NOMO-1 treated with DMSO at 0.1 percent for 48 hours (cell line): ENCODE results near the gene MAP4K4.

Experiments used
- DNase-seq: peaks from one replicate; lab custom pipeline; 2025; ENCODE audit not compliant: unreplicated experiment; lab: John Stamatoyannopoulos, UW

MAP4K4 gene

DNA sequence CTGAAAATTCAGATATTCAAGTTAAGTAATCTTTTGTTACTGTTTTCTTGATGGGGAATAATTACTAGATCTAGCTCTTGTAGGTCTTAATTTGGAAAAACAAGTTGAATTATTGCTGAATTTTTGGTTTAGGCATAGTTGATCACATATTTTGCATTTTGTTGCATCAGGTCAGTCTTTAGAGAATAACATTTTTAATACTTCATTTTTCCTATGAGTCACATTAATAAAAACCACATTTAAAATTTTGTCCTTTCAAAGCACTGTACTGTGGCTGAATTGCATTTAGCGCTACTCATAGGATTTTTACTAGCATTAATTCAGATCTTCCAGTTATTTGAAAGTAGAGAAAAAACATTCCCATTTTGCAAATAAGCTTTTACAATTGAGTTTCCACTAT is 23.2 kb downstream of the MAP4K4 start:
- no peak for DNase-seq

DNA sequence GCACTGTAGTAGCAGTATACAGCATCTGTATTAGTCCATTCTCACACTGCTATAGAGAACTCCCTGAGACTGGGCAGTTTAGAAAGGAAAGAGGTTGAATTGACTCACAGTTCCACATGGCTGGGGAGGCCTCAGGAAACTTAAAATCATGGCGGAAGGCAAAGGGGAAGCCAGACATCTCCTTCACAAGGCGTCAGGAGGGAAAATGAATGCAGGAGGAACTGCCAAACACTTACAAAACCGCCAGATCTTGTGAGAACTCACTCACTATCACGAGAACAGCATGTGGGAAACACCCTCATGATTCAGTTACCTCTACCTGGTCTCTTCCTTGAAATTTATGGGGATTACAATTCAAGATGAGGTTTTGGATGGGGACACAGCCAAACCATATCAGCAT is 25.4 kb downstream of the MAP4K4 start:
- no peak for DNase-seq

DNA sequence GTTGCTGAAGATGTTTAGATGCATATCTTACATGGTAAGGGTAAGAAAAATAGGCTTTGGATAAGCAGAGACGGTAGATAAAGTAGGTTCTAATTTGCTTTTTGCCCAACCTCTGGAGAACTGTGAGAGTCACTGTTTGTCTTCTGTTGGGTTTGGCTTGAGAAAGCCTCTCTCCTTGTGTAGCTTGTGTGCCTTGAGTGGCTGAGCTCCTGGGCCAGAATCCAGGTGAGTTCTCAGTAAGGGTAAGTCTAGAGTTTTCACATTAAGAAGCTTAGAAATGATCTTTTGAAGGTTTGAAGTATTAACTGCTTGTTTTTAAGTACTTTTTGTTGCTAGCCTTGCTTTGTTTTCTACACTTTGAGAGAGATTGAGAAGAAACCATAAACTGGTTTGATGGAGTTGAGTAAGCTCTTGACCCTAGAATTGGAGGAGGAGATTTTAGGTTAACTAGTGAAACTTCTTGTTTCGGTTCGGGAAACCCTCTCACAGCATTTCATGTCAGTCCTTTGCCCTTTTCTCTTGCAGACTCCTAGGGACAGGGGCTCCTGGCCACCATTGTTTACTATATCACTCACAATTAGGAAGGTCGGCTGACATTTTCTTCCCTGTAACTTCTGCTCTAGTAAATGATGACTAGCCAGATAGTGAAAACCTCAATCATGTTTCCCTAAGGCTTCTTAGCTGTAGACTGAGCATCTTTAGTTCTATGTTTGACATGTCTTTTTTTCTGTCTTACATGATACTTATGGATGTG is 26.0 kb downstream of the MAP4K4 start:
- peak; percentile 8 for DNase-seq

DNA sequence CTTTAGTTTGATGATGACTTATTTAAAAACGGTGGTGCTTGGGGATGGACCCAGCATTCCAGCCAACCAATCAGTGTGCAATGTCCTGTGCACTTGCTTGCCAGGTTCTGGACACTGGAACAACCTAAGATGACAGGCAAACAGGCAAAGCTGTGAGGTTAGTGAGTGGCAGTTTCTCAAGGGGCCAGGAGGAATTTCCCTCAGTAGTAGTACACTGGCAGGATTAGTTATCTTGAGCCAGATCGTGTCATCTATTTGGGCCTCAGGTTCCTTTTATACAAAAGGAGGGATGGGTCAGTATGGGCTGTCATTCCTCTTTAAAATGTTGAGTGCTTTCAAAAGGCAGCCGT is 26.6 kb downstream of the MAP4K4 start:
- no peak for DNase-seq

DNA sequence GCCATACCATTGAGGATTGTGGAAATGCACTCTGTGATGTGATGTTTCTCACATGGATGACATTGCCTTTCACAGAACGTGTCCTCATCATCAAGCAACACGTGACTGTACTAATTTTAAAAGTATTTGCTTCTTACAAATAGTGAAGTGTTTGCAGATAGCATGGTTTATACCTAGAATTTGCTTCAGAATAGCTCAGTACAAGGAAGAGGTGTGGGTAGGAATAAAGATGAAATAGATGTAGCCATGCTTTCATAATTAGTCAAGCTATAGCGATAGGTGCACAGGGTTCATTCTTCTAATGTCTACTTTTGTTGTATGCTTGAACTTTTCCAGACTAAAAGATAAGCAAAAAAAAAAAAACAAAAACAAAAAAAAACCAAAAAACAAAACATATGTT is 27.5 kb downstream of the MAP4K4 start:
- no peak for DNase-seq

DNA sequence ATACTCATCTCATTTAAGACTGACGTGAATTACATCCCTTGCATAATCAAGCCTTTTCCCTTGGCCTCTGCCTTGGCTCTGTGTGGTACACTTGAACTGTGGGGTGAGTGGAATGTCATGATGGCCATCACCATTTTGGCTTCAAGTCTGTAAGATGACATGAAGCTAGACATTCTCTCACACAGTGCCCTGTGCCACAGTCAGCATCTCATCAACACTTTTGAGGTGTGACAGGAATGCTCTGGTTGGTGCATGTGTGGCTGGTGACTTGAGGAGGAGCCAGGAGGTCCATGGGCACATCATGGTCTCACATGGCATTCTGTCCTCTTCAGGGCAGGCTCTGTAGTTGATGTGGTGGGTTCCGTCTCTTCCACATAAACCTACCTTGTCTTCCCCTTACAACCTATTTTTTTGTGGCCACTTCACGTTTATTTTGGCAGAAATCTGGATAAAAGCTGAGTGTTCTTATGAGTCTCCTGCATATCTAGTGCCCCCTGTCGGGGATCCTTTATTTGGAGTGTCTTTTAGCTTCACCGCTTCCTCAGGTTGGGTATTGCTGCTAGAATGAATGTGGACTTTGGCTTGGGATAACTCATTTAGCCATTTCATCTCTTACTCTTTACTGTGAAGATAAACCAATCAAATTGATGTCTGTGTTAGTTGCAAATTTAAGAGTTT is 28.1 kb downstream of the MAP4K4 start:
- no peak for DNase-seq

DNA sequence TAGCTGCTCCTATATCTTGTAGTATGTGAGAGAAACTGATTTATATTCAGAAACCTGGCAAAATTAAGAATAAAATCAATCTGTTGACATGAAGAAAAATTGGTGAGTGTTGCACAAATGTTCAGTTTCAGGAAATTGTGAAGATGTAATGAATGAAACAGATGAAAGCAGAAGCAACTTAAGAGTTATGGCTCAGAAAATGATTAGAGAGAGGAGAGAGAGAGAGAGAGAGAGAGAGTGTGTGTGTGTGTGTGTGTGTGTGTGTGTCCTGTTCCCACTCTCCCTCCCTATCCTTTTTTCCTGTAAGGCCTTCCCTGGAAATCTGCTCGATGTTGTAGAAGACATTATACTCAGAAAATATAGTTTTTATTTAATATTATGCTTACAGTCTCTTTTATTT is 31.4 kb downstream of the MAP4K4 start:
- peak; percentile 25 for DNase-seq

DNA sequence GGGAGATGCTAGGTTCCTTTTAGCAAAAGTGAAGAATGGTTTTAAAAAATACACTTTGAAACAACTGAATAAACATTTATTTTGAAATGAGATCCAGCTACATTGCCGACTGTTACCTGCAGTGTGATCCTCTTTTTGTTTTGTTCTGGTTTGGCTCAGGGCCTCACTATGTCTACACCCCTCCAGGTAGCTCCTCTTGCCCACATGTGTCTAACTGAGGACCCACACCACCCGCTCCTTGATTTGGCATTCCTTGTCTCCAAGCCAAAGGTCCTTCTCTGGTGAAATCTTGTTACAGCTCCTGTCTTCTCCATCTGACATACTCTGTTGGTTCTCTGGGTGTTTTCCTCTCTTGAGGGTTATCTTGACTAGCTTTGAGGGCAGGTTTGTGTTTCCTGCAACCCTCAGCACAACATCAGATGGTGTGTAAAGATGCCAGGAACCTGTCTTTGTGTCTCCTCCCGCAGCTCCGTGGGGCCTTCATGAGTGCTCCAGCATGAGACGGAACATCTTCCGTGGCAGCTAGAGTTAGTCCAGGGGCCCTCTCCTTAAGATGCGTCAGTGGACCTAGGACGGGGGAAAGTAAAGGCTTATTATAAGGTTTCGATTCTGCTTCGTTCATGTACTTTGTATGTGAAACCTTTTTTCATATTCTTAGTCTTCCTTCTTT is 32.1 kb downstream of the MAP4K4 start:
- no peak for DNase-seq

DNA sequence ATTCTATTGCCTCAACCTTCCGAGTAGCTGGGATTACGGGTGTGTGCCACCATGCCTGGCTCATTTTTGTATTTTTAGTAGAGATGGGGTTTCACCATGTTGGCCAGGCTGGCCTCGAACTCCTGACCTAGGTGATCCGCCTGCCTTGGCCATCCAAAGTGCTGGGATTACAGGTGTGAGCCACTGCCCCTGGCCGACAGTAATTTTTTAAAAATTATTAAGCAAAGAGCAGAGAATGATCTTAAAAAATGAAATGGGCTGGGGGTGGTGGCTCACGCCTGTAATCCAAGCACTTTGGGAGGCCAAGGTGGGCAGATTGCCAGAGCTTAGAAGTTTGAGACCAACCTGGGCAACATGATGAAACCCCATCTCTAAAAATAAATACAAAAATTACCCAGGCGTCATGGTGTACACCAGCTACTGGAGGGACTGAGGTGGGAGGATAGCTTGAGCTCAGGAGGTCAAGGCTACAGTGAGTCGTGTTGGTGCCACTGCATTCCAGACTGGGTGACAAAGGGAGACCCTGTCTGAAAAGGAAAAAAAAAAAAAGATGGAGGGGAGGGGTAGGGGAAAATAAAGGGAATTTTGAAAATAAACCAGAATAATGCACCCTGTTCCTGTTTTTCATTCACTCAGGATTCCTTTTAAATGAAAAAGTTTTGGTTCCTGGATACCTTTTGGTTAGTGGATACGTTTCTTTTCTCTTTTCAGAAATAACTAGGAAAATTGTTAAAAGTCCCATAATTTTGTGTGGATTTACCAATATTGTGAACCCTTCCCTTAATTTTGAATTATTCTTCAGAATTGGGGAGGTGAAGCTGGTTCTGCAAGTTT is 33.9 kb downstream of the MAP4K4 start:
- DNase-seq = no peak

DNA sequence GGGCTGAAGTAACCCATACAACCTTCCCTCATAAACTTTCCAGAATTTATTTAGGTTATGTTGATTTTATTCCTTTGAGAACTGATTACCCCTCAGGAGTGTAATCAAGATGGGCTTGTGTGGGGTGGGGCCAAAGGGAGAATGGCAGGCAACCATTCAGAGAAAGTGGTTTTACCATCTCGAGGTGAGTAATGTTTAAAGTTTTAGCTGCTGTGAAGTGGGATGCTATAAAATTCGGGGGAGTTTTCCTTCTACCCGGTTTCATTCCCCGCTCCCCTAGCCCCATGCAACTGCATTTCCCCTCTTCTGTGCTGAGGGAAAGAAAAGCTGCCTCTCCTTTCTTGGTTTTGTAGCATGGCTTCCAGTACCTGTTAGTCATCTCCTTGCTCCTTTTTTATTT is 34.7 kb downstream of the MAP4K4 start:
- no peak for DNase-seq

DNA sequence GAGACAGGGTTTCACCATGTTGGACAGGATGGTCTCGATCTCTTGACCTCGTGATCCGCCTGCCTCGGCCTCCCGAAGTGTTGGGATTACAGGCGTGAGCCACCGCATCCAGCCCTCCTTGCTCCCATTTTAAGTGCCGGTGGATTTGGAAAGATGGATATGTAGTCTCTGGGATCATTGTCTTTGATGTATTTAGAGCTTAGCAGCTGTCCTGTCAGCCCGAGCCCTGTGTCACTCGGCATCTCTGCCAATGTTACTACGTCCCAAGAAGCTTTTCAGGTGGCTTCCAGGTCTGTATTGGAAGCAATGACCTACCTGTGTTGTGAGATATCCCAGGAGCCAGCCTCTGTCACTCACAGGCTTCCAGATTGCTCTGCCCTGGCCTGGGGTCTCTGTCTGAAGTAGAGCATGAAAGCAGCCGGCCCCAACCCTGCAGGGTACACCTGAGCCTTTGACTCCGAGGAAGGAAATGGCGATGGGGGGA is 35.3 kb downstream of the MAP4K4 start:
- no peak for DNase-seq

DNA sequence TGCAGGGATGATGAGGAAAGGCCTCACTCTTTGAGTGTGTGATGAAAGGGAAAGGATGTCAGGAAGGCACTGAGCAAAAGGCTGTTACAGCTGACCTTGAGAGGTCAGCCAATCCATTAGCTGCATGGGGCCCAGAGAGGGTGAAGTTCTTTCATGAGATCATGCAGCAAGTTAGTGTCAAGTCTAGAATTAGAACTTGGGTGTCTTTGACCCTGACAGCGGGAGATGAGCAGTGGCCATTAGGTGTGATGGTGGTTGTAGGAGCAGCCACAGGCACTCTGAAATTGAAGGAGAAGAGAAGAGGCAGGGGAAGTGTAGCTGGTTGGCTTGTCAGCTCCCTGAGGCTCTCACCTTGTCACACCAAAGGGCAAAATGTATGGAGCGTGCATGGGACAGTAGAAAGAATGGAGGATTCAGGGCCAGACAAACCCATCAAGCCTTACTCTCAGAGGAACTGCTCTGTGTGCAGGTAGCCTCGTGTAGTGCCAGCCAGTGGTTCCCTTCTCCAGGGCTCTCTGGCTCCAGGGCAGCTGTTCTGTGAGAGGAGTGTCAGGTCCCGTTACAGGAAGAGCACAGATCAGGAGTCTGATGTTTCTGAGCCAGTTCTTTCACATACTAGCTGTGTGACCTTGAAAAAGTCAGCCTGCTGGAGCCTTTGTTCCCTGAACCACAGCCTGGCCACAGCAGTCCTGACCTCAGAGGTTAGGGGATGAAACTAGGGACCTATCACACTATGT is 35.9 kb downstream of the MAP4K4 start:
- DNase-seq = no peak

DNA sequence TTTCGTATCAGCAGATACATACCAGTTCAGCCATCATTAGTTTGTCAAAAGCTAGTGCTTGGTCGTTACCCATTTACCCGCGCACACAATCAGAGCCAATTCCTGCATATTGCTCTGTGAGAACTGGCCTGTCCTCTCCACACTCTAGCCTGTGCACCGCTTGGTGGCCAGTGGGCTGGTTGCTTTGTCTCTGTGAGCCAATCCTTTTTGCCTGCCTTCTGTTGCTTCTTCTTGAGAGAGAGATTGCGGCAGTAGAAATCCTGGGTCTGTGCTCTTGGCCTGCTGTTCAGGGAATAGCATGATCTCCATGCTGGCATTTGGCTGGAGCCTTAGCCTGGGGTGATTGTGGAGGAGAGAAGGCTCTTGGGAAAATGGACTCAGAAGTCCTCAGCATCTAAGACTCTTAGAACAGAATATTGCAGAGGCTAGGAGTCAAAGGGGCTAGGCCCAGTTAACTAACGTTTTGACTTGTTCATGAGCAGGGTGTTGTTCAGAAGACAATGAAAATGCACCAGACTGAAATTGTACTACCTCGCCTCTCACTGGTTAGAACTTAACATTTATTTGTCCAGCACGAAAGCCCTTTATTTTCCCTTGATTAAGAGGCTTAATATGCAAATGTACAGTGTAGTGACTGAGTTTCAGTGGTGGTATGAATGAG is 37.1 kb downstream of the MAP4K4 start:
- no peak for DNase-seq

DNA sequence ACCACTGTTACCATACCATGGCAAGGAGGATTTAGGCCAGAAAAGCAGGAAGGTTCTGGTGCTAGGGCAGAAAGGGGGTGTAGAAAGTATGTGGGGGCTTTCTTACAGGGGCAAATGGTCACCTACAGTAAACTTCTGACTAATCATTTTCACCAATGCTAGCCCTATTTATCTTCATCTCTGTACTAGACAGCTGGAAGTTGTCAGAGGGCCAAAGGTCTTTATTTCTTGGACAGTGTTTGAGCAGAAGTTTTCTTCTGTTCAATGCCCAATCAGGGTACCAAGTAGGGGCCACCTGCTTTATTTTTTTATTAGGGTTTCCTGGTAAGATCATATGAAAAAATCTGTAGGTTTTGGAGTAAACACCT is 37.6 kb downstream of the MAP4K4 start:
- DNase-seq = no peak

DNA sequence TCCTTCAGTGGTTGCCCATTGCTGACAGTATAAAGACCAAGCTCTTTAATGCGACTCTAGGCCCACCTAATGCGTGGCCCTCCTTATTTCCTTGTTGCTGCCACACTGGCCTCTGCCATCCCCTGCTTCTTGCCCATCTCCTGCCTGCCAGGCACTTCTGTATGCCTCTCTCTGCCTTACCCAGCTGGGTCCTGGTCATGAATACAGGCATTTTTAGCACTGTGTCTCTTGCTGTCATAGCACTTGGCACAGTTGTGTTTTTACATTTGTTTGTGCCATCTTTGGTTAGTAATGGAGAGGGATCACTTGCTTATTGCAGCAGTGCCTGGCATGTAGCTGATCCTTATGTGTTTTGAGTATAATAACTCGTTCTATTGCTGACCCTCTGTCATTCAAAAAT is 38.7 kb downstream of the MAP4K4 start:
- no peak for DNase-seq

DNA sequence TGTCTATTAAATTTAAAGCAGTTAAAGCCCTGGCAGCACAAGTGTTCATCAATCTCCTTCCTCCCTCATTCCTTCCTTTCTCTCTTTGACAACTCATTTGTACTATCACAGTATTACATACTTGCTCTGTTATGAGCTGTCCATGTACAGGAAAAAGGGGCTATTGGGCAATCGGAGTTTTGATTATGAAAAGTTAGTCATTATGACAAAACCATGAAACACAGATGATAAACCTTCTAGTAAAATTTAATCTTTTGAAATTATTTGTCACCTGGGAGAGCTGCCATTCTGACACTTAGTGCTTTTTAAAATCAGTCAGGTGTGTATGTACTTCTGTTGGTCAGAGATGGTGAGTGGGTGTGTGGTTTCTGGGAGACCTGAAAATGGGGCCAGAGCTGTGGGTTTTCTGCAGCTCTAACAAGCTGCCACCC is 39.4 kb downstream of the MAP4K4 start:
- DNase-seq = peak; percentile 76

DNA sequence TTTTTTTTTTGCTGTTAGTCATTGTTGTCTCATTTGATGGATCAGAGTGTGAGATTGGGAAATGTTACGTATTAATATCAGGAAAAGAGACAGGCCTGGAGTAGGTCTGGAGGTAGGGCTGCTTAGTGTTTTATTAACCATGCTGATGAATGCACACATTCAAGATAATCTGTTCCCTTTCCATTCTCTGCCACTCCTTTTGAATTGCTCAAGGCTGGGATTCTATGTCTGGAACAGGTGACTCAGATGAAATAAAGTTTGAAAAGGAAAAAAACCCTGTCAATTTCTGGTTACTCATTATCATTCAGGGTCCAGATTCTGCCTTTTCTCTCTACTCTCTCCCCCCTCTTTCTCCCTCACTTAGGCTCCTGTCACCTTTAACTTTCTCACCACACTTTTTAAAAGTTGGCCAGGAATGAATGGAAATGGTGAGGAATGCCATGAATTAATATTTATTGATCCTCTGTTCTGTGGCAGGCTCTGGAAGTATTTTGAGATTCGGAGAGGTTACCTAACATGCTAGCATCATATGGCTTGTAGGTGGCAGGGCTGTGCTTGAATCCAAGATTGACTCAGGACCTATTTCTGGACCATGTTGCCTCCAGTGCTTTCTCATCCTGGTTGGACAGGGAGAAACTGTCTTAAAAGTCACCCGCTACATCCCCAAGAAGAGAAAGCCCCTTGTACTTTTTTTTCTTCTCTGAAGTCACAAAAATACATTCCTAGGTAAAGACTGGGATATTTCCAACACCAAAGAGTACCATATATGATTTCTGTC is 40.2 kb downstream of the MAP4K4 start:
- DNase-seq = no peak

DNA sequence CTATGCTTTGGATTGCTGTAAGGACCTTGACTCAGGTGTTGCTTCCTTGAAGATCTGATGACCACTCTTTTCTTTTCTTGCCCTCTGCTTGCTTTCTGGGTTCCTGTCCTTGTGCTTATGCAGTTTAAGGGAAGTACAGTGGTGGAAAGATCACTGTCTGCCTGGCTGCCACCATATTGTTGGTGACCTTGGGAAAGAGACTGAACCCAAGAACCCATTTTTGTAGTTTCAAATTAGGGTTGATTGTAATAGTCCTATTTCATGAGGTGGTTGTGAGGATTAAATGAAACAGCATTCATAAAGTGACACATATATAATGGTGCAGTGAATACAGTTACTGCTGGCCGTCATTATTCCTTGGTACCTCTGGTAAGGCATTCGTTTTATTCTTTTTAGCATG is 41.1 kb downstream of the MAP4K4 start:
- DNase-seq = no peak

DNA sequence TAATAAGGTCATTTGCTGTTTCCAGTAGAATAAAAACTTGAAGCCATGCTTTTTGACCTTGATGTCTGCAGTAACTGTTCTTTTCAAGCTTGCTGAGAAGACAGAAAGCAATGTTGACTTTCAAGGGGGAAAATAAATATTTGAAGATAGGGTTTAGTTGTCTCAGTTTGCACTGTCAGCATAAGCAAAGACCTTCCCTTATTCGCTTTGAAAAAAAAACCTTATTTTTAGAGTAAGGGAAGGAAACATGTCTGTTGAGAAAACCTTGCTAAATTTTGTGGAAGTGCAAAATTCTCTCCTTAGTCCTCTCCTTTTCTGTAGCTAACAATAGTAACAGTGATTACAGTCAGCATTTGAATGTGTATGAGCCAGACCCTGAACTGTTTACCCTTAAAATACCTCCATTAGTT is 43.1 kb downstream of the MAP4K4 start:
- peak; percentile 33 for DNase-seq
